C4-2B (cell line): ENCODE results near the gene RGS7.
A peak's percentile ranks its signal among the peaks of the same experiment; 100 is the strongest.

ENCODE experiments used
- H3K27ac ChIP-seq: fragments of 450-650 bp; 2 replicates; pipeline ENCODE4 v1.5.1; 2017
- CTCF ChIP-seq: fragments of 450-650 bp; conservative IDR thresholded peaks from 2 replicates; pipeline ENCODE4 v1.5.1; 2017; ENCODE audit warnings: mild to moderate bottlenecking
- ZFX ChIP-seq: fragments of 450-650 bp; IDR thresholded peaks from 2 replicates; pipeline ENCODE4 v1.6.1; 2017

The RGS7 gene

GRCh38 chr1:240835291-240835690 lies 521.7 kb downstream of the RGS7 start:
- H3K27ac ChIP-seq = no peak overlapping the region
- TF ChIP-seq ZFX (no peak), CTCF (no peak)

- TF ChIP-seq ZFX = no peak
- TF ChIP-seq CTCF = no peak
These were observed 523.9 kb downstream of the RGS7 start for GRCh38 chr1:240833075-240833474.

GRCh38 chr1:240831922-240832321 lies 525.1 kb downstream of the RGS7 start:
- H3K27ac ChIP-seq = no peak overlapping the region
- TF ChIP-seq ZFX (no peak), CTCF (peak; percentile 57)

More at GRCh38 chr1:240833075-240833474, 523.9 kb downstream of the RGS7 start:
- H3K27ac ChIP-seq = no peak overlapping the region

- no peak overlapping the region for H3K27ac ChIP-seq
- TF ChIP-seq CTCF = no peak
- no peak for TF ChIP-seq ZFX
These were observed 525.8 kb downstream of the RGS7 start for GRCh38 chr1:240831191-240831631.

GRCh38 chr1:240829487-240829886 lies 527.5 kb downstream of the RGS7 start:
- TF ChIP-seq ZFX = no peak
- no peak for TF ChIP-seq CTCF
- no peak overlapping the region for H3K27ac ChIP-seq

GRCh38 chr1:240827786-240828185 lies 529.2 kb downstream of the RGS7 start:
- H3K27ac ChIP-seq = no peak overlapping the region
- no peak for TF ChIP-seq ZFX
- no peak for TF ChIP-seq CTCF

GRCh38 chr1:240824238-240824637 lies 532.8 kb downstream of the RGS7 start:
- TF ChIP-seq CTCF (peak; percentile 27), ZFX (no peak)
- no peak overlapping the region for H3K27ac ChIP-seq
